Measurements from ENCODE around the gene HSF5.
A peak's percentile ranks its signal among the peaks of the same experiment; 100 is the strongest.

Gene HSF5, protein sequence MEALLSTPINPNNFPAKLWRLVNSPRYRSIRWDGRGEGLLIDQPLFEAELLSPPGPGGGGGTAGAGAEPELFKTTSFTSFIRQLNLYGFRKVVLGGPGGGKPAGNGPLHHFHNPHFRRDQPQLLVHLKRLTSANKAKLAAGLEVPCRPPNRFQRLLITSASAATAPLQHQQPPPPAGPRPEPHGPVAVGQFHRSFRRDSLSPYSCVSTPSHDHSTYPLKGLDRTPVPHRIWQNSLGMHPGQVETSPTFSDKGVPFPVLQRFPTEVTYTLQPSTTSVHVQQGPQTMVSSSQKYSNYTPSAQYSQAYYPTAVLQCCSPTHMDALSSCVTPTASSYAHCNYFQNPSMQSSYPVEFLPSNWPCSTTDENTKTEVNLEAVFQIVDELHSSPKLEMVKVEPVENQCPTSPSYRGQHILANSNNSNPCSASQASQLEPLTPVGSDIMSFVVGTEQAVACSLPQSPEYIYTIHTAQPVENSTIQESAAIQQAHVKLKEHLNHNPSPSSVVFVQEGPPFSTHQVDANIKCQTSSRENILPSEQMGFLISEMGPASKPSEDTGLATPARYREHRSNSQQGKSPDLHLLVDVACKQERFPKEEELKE

DNA sequence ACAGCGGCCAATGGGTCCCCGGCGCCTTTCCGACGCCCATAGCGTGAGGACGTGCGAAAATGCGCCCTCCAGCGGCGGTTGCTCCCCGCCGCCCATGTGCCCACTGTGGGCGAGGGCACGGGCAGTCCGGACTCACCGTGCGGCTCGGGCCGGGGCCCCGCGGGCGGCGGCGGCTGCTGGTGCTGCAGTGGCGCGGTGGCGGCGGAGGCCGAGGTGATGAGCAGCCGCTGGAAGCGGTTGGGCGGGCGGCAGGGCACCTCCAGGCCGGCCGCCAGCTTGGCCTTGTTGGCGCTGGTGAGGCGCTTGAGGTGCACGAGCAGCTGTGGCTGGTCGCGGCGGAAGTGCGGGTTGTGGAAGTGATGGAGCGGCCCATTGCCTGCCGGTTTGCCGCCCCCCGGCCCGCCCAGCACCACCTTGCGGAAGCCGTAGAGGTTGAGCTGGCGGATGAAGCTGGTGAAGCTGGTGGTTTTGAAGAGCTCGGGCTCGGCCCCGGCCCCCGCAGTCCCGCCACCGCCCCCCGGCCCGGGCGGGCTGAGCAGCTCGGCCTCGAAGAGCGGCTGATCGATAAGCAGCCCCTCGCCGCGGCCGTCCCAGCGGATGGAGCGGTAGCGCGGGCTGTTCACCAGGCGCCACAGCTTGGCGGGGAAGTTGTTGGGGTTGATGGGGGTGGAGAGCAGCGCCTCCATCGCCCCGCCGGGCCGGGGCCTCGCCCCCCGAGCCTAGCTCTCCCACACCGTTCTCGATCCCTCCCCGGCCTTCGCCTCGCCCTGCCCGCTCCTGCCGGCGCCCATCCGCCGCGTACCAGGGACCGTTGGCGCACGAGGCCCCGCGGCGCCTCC, at the start of gene HSF5:
Gene HSF5 (minus strand): TSS at position 820 of the 839 bp plus-strand sequence. CDS start 134 bp downstream, at position 686.
- peak; percentile 53 to 65 for DNase-seq (ENCODE audit: low read depth in 2 of 2)

- no peak for DNase-seq (ENCODE audit: low read depth in 2 of 2)
These were observed 49.1 kb upstream of the HSF5 start for GRCh38 chr17:58537266-58537665.

DNA sequence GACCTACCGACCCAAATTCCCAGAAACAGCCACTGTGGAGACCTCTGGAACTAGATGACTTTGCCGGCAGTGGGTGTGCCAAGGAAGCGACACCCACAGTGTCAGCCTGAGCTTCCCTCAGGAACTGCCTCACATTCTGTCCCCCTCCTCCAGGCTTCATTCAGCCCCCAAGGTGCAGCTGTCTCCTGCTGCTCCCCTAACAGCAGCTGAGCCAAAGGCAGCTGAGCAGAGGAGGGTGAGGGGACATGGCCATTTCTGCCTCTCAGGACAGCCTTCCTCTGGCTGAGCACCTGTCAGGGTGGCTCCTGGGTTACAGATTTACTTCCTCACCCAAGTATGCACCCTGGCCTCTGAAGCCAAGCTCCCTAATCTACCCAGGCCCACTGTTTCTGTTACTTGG, 48.3 kb upstream of the HSF5 start:
- no peak for DNase-seq (ENCODE audit: low read depth in 2 of 2)

DNA sequence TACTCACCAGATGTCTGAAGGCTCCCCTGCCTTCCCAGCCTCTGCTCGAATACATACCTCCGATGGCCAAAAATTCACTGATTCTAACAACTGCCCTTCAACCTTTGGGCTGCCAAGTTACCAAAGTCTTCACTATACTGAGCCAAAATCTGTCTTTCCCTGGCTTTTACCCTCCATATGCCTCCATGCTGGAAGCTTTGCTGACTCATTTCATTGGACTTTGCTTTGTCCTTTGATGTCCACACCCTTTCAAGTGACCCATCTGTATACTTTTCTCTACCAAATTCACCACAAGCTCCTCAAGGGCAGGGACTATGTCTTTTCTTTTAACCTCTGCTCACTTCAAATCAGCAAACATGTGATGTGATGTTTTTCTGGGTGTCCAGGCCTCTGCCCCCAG, 47.2 kb upstream of the HSF5 start:
- DNase-seq (ENCODE audit: low read depth in 2 of 2): no peak

GRCh38 chr17:58534901-58535421, 46.8 kb upstream of the HSF5 start:
- no peak for DNase-seq (ENCODE audit: low read depth in 2 of 2)

DNA sequence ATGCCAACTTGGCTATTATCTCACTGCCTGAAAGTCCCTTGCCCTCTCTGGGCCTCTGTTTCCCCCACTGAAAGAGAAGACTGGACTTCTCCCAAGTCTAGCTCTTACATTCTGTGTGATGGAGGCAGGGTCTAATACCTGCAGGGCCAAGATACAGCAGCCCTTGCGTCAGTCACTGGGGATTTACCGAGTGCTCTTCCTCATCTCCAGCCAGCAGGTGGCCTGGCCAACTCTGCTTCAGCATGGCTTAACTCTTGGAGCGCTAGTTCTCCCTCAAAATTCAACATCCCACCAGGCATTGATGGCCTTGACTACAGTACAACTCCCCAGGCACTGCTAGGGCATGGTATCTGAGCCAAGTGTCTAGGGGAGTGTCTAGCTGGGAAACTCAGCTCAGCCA, 46.1 kb upstream of the HSF5 start:
- no peak for DNase-seq (ENCODE audit: low read depth in 2 of 2)

GRCh38 chr17:58533616-58534188, 45.5 kb upstream of the HSF5 start:
- no peak for DNase-seq (ENCODE audit: low read depth in 2 of 2)

GRCh38 chr17:58532555-58532951, 44.3 kb upstream of the HSF5 start:
- no peak for DNase-seq (ENCODE audit: low read depth in 2 of 2)

- no peak for DNase-seq (ENCODE audit: low read depth in 2 of 2)
These were observed 43.7 kb upstream of the HSF5 start for GRCh38 chr17:58531661-58532554.

GRCh38 chr17:58531122-58531521, 42.9 kb upstream of the HSF5 start:
- DNase-seq (ENCODE audit: low read depth in 2 of 2): no peak

DNA sequence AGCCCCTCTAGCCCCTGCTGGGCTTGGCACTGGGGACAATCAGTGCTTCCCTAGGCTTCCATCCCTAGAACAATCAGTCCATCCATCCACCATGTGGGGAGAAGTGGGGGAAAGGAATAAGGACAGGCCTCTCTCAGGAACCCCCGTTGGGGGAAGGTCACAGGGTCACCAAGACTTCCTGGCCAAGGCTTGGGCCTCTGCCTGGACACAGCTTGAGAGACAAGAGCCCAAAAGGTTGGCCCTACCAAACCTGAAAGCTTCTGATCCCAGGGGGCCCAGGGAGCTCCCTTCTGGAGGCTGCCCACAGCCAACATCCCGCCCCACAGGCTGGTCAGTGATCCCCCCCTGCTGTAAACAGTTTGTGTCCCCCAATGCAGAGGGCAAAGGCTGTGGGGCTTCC, 42.4 kb upstream of the HSF5 start:
- DNase-seq (ENCODE audit: low read depth in 2 of 2): no peak

DNA sequence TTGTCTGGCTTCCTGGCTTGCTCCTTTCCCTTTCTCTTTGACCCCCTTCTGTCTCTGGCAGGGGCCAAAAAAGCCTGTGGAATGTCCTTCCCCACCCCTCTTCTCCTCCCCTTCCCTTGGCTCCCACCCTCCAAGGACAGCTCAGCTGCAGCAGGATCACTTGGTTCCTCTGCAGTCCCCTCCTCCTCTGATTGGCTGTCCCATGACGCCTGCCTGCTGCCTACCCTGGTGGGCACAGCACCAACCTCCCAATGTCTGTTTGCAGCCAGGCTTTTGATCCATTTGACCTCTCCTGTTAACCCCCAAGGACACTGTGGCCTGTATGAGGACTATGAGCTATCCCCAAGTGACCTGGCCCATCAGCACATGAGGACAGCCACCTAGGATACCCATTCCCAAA, 41.1 kb upstream of the HSF5 start:
- DNase-seq (ENCODE audit: low read depth in 2 of 2): no peak

DNA sequence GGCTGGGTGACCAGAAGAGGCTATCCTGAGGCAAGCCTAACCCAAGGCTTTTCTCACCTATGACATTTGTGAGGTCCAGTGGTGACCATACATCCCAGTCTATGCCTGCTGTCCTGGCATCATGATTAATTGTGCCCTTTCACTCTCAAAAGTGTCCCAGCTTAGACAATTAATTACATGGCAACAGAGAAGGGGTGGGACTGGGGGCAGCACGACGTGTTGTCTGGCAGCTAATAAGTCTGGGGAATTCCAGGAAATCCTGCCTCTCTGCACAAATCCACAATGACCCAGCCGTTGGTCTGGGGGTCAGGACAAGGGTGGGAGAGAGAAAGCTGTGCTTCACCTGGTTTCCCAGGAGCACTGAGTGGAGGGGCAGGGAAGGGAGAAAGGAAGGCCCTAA, 40.2 kb upstream of the HSF5 start:
- DNase-seq (ENCODE audit: low read depth in 2 of 2): no peak

GRCh38 chr17:58527949-58528348, 39.7 kb upstream of the HSF5 start:
- no peak for DNase-seq (ENCODE audit: low read depth in 2 of 2)

DNA sequence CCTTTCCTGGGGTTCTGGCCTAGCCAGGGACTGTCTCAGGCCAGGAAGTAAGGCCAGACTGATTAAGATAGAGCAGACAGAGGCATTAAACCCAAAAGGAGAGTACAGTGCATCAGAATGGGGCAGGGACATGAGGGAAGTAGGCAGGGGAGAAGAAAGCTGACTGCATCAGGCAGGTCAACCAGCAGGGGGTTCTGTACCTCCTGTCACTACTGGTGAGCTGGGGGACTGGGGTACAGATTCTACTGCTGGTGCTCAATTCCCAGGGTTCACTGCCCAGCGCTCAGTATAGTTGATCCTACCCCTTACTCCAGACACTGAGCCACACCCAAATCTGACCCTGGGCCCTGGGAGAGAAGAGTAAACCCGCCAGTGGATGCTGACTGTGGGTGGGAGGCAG, 39.1 kb upstream of the HSF5 start:
- no peak for DNase-seq (ENCODE audit: low read depth in 2 of 2)

- DNase-seq (ENCODE audit: low read depth in 2 of 2): no peak
These were observed 37.0 kb upstream of the HSF5 start for GRCh38 chr17:58525239-58525638.

DNA sequence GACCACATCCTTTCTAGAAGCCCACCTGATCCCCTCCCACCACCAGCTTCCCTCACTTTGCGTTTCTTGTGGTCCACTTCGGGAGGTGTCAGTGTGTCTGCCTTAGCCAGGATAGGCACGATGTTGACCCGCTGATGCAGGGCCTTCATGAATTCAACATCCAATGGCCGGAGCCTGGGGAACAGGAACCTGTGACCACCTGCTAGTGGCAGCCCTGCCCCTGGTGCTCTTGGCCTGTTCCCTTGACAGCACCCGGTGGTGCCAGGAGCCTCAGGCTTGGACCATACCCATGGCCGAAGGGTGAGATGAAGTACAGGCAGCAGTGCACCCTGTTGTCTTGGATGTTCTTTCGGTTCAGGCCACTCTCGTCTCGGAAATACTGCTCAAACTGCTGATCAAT, 33.5 kb upstream of the HSF5 start:
- DNase-seq (ENCODE audit: low read depth in 2 of 2): no peak

DNA sequence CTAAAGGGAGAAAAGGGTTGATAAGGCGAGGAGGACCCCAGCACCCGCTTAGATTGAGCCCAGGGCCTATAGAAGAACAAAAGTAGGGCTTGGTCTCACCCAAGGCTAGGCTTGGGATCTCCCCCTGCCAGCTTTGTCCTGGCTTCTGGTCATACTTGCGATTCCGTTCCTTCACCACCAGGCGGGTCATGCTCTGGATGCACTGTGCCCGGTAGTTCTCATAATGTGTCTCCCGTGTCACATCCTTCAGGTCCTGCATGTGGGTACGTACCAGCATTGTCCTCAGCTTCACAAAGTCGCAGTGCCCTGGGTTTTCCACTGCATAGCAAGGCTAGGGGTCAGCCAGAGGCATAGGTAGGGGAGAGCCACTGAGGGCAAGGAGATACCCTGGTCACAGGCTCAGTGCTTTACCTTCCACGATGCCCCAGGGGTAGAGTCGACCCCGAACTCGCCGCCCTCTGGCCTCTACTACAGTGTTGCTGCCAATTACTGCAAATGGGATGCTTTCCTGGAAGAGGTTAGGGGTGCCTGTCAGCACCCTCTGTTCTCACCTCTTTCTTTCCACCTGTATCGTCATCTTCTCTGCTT, 32.7 kb upstream of the HSF5 start:
- no peak for DNase-seq (ENCODE audit: low read depth in 2 of 2)

- DNase-seq (ENCODE audit: low read depth in 2 of 2): peak; percentile 98 to 100
These were observed 29.9 kb upstream of the HSF5 start for GRCh38 chr17:58517928-58518609.

- no peak for DNase-seq (ENCODE audit: low read depth in 2 of 2)
These were observed 29.2 kb upstream of the HSF5 start for GRCh38 chr17:58517378-58517927.

Measured in stimulated activated CD4-positive, alpha-beta T cell treated with anti-CD3 and anti-CD28 coated beads, Interleukin-4, amount 100 ng/mL, for 48 hours (primary cell).